Activated naive CD4-positive, alpha-beta T cell treated with anti-CD3 and anti-CD28 coated beads, Interleukin-2, amount 50 U/mL, for 72 hours (primary cell): Measurements from ENCODE around the gene USP12. TPM values are rescaled to one million over a fixed set of nuclear protein-coding genes. Genes with fewer than 3 reads are reported as not detected.
"Not testable (repeated sequence)": the region's sequence is repeated elsewhere in the genome, so short reads cannot be mapped to it uniquely, and the experiment has no call there.

Experiments used
- ATAC-seq, 2 donors: fragments of 150-1000 bp; cut with Tn5 transposase; 2 replicates each; pipeline ENCODE4 v1.10.0; 2021; ENCODE audit warnings: mild to moderate bottlenecking in 2 of 2, moderate library complexity in 2 of 2
- DNase-seq, 2 donors: peaks; one replicate each; pipeline ENCODE4 v3.0.0; 2021 to 2022; ENCODE audit warnings: low spot score in 2 of 2
- H3K27ac Mint-ChIP-seq, 2 donors: one replicate each; pipeline ENCODE4 v1.8.0; 2022; ENCODE audit warnings: mild to moderate bottlenecking in 2 of 2, mixed read lengths in 2 of 2
- H3K36me3 Mint-ChIP-seq, 2 donors: one replicate each; pipeline ENCODE4 v1.8.0; 2022; ENCODE audit warnings: mixed read lengths in 2 of 2
- H3K9me3 Mint-ChIP-seq, 2 donors: one replicate each; pipeline ENCODE4 v1.8.0; 2022; ENCODE audit warnings: mixed read lengths in 2 of 2
- total RNA-seq, 2 donors: library from RNA; stranded (reverse); gene quantifications; one replicate each; pipeline ENCODE4 v1.2.3, GENCODE V29; 2022

The USP12 gene
- total RNA-seq, 2 donors from 2014 or later: 34.8 to 35.6 TPM

GRCh38 chr13:27081893-27082679, 89.5 kb downstream of the USP12 start:
- peaks cover 12 to 35% of the 10 kb centered on the region in 2 donors for H3K36me3 Mint-ChIP-seq
- no peak for ATAC-seq
- H3K27ac Mint-ChIP-seq: peak overlapping the region in 1 of 2 donors; percentile 85
- H3K9me3 Mint-ChIP-seq: no peaks in the 10 kb centered on the region
- no peak for DNase-seq

DNA sequence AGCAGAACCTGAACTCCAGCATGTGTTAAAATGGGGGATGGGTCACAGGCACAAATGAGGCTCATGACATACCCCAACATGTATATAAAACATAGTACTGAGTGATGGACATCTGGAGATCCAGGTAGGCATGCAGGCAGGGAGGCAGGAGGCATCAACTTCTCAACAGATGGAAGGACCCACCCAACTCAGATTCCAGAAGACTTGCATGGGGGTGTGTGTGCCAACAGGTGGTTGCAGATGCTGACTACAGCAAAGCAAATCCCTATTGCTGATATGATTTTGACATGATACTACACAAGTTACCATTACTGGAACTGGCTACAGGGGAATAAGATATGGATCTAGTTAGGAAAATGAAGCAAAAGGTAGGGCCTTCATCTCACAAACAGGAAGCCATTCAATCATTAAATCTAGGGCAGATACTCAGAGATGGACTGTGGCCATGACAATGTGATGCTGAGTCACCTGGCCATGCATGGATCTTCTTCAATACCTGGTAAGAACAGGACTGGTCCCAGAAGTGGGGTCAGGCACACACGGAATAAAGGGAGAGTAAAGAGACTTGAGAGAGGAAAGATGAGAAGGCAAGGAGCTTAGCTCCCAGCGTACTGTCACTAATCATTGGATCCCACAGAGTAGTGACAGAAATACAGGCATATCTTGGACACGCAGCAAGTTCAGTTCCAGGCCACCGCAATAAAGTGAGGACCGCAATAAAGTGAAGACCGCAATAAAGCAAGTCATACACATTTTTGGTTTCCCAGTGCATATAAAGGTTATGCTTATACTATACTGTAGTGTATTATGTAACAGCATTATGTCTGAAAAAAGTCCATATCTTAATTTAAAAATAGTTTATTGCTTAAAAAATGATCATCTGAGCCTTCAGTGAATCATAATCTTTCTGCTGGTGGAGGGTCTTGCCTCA, 91.3 kb downstream of the USP12 start:
- DNase-seq (no peak), ATAC-seq (no peak)
- Mint-ChIP-seq H3K36me3 (peaks cover 8 to 27% of the 10 kb centered on the region in 2 donors), H3K27ac (peak overlapping the region in 1 of 2 donors; percentile 3), H3K9me3 (no peaks in the 10 kb centered on the region)

DNA sequence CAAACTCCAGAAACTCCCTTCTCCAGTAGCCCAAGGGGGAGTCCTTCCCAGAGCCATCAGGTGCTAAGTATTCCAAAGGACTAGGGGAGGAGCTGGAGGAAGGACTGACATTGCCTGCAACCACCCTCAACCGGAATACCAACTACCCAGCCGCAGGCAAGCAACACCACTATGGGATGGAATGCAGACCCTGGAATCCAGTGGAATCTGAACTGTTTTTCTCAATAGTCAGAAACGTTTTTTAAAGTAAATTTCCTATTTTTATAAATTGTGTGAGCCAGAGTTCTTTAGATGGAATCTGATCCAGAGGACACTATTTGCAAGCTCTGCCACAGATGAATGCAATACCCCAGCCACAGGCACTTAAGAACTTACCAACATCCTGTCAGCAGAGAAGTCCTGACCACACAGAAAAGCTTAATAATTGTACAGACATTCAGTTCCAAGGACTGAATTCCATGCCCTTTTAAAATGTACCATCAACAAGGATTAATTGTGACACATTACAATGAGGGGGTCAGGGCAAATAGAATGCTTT, 92.1 kb downstream of the USP12 start:
- Mint-ChIP-seq H3K36me3 (peaks cover 8 to 22% of the 10 kb centered on the region in 2 donors), H3K9me3 (no peaks in the 10 kb centered on the region), H3K27ac (peak overlapping the region in 1 of 2 donors; percentile 3)
- ATAC-seq (no peak), DNase-seq (no peak)

DNA sequence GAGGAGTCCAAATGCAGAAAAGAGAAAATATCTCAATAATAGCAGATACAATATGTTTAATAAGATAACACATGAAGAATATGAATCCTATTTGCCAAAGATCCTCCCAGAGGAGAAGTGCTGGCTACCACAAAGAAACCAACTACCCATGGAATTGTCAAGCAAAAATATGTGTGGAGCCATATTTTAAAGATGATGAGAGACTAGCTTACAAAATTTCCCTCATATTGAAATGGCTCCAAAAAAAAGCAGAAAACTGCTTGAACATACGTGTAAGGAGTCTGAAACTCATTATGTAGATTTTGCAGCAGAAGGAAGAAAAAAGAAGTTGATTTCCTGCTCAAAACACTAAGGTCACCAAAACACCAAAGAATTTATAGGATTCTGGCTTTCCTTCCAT, 94.2 kb downstream of the USP12 start:
- Mint-ChIP-seq H3K27ac (no peak overlapping the region), H3K9me3 (no peaks in the 10 kb centered on the region), H3K36me3 (peaks cover 13 to 30% of the 10 kb centered on the region in 2 donors)
- DNase-seq (no peak), ATAC-seq (no peak)

DNA sequence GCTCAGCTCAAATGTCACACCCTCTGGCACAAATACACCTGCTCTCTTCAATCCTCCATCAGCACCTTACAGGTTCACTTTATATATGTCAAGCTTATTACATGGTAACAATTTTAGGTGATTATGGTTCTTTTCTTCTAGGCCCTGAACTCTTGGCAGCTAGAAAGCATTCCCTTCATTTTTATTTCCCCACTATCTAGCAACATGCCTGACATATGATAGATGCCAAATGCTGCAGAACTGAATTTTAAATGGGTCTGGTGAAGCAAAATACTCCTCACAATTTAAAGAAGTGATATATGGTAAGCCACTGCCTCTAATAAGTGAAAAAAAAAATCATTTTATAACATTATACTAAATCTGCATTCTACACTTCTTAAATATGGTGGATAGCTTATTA, 95.2 kb downstream of the USP12 start:
- H3K27ac Mint-ChIP-seq: no peak overlapping the region
- no peaks in the 10 kb centered on the region for H3K9me3 Mint-ChIP-seq
- no peak for ATAC-seq
- DNase-seq: no peak
- peaks cover 13 to 27% of the 10 kb centered on the region in 2 donors for H3K36me3 Mint-ChIP-seq

- Mint-ChIP-seq H3K27ac (peak overlapping the region in 1 of 2 donors; percentile 69), H3K36me3 (peaks cover 5 to 22% of the 10 kb centered on the region in 2 donors), H3K9me3 (no peaks in the 10 kb centered on the region)
- ATAC-seq (no peak), DNase-seq (no peak)
Measured at GRCh38 chr13:27073186-27073585, 98.4 kb downstream of the USP12 start.

DNA sequence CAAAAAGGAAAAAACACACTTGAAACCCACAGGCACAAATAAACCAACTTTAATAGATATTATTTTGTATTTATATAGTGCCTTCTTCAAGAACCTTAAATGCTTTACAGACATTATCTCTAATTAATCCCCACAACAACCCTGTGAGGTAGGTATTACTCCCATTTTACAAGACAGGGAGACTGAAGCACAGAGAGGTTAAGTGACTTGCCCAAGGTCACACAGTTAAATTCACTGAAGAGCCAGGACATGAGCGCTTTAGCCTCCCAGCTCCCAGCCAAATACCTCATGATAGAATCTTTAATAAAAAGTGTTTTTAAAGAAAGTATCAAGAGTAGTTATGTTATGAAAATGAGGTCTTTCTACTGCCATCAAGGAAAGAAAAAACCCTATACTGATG, 105.5 kb downstream of the USP12 start:
- not testable (repeated sequence) for H3K9me3 Mint-ChIP-seq, ATAC-seq, DNase-seq, H3K27ac Mint-ChIP-seq
- peaks cover 4 to 17% of the 10 kb centered on the region in 2 donors for H3K36me3 Mint-ChIP-seq

DNA sequence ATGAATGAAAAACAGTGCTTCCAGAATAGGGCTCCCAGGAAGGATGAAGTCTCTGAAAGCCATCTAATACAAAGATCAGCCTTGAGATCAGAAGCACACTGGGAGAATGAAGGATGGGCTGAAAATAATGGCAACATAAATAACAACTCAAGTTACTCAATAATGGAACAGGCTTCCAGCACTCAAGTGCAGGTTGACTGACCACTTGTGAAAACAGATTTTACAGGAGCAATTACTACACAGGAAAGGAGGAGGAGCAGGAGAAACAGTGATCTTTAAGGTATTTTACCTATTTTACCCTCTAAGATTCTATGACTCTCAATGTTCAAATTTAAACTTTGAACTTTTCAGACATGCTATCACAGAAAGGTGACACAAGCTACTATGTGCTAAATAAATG, 106.0 kb downstream of the USP12 start:
- H3K36me3 Mint-ChIP-seq: peaks cover 4 to 17% of the 10 kb centered on the region in 2 donors

GRCh38 chr13:27064252-27064995, 107.2 kb downstream of the USP12 start:
- Mint-ChIP-seq H3K36me3 (peaks cover 4 to 17% of the 10 kb centered on the region in 2 donors), H3K9me3 (peaks cover 0 to 4% of the 10 kb centered on the region in 2 donors), H3K27ac (no peak overlapping the region)
- DNase-seq (no peak), ATAC-seq (no peak)

More for the DNA sequence above, 106.0 kb downstream of the USP12 start:
- ATAC-seq (no peak), DNase-seq (no peak)
- Mint-ChIP-seq H3K27ac (no peak overlapping the region), H3K9me3 (peaks cover 0 to 4% of the 10 kb centered on the region in 2 donors)

DNA sequence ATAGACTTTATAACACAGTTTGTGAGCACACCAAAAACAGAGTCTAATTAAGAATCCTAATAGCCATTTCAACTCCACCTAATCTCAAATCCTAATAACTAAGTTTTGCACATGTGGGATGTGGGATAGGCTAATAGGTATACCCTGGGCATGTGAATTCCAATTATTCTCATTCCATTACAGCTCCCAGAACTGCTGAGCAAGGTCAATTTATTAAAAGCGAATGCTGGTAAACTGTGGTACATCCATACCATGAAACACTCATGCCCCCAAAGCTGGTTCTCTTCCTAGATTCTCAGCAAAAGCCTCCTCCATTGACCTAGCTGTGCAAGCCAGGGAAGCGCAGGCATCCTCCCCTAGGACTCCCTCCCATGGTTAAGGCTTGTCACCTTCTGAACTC, 113.8 kb downstream of the USP12 start:
- Mint-ChIP-seq H3K27ac (no peak overlapping the region), H3K36me3 (no peaks in the 10 kb centered on the region), H3K9me3 (no peaks in the 10 kb centered on the region)
- no peak for ATAC-seq
- no peak for DNase-seq

- Mint-ChIP-seq H3K9me3 (peaks cover 0 to under 1% of the 10 kb centered on the region in 2 donors), H3K27ac (peak overlapping the region in 1 of 2 donors; percentile 28), H3K36me3 (peaks cover 0 to 1% of the 10 kb centered on the region in 2 donors)
- no peak for ATAC-seq
- no peak for DNase-seq
Measured at GRCh38 chr13:27055526-27055925, 116.1 kb downstream of the USP12 start.

- DNase-seq (no peak), ATAC-seq (peak in 1 of 2 donors; percentile 36)
- Mint-ChIP-seq H3K27ac (no peak overlapping the region), H3K36me3 (peaks cover 0 to 8% of the 10 kb centered on the region in 2 donors), H3K9me3 (peaks cover 0 to 4% of the 10 kb centered on the region in 2 donors)
Measured at GRCh38 chr13:27054760-27055159, 116.9 kb downstream of the USP12 start.

DNA sequence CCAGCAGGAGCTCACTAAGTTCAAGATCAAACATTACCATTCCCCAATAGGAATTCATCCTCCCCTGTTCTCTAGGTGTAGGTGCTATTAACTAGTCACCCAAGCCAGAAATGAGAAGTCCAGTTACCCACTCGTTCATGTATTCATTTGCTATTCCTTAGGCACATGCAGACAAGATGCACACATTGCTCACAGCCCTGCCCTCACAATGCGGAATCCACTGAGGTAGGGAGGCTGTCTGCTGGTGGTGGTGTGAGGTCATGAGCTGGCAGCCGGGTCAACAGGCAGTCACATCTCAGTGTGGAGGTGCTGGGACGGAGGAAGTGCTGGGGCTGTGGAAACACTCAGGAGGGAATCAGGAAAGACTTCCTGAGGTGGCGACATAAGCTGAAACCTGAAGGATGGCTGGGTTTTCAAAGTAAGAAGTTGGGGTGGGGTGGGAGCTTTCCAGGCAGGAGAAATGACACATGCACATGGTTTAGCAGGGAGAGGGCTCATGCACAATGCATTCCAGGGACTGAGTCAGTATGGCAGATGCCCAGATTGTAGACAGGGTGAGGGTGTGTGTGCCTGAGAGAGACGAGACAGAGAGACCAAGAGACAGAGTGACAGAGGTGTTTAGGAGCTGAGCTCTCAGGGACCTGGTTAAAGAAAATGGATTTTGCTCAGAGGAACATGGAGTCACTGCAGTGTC, 117.6 kb downstream of the USP12 start:
- H3K36me3 Mint-ChIP-seq: peaks cover 0 to 8% of the 10 kb centered on the region in 2 donors
- ATAC-seq: peak in 1 of 2 donors; percentile 30
- no peak for DNase-seq

GRCh38 chr13:27053210-27053884, 118.3 kb downstream of the USP12 start:
- Mint-ChIP-seq H3K9me3 (peaks cover 0 to 4% of the 10 kb centered on the region in 2 donors), H3K36me3 (peaks cover 0 to 8% of the 10 kb centered on the region in 2 donors), H3K27ac (peak overlapping the region; percentile 0 to 24)
- DNase-seq: no peak
- ATAC-seq: no peak

More for the DNA sequence above, 117.6 kb downstream of the USP12 start:
- H3K9me3 Mint-ChIP-seq: peaks cover 0 to 4% of the 10 kb centered on the region in 2 donors
- peak overlapping the region in 1 of 2 donors; percentile 13 for H3K27ac Mint-ChIP-seq

DNA sequence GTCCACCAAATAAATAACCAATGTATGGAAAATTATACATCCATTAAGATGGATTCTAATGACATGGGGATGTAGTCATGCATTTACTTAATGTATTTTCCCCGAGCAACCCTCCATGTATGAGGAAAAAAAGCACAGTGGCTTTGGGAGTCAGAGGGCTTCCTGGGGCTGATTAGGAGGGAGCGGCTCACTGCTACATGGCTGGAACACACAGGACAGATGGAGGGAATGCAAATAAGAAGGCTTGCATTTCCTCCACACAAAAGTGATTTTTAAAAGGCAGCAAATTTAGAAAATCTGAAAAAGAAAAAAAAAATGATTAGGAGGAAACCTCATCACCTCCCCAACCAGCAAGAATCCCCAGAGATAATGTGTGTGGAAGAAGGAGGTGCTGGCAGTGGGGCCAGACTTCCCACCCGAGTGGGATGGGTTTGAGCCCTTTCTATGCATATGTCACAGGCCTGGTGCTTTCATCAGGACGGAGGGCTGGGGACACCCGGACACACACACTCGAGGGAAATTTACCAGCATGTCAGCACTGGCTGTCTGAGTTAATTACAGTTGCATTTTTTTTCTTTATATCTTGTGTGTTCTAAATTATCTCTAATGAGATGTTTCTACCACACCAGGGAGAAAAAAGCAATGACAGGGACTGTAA, 118.9 kb downstream of the USP12 start:
- no peak for ATAC-seq
- peaks cover 0 to 4% of the 10 kb centered on the region in 2 donors for H3K9me3 Mint-ChIP-seq
- H3K36me3 Mint-ChIP-seq: peaks cover 0 to 8% of the 10 kb centered on the region in 2 donors
- DNase-seq: no peak
- peak overlapping the region; percentile 0 to 70 for H3K27ac Mint-ChIP-seq
